ENCODE results near the gene TMEM200B.
"Not testable (repeated sequence)": the region's sequence is repeated elsewhere in the genome, so short reads cannot be mapped to it uniquely, and the experiment has no call there.

TMEM200B gene

DNA sequence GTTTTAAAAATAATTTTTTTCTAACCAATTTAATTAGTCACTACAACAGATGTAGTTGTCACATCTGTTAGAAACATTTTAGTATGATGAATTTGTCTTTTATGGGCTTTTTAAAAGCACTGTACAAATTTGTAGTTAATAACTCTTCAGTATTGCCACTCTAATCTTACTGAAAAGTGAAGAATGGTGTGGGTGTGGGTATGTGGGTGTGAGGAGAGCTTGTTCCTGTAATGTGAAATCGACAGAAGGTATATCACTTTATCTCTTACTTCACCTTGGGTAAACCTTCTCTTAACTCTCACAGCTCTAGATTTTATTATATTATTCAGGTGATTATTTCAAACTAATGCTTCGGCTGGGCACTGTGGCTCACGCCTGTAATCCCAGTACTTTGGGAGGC lies 42.5 kb downstream of the TMEM200B start:
- Histone ChIP-seq H3K36me3 (ENCODE audit: control insufficient read depth, insufficient read depth, low read length) (no peaks in the 10 kb centered on the region), H3K27ac (ENCODE audit: low read depth, low read length) (no peak overlapping the region), H3K9ac (ENCODE audit: low read length) (no peak overlapping the region), H3K4me1 (ENCODE audit: control insufficient read depth, insufficient read depth, low read length) (0 out of 2 replicates have a peak, but pooled peaks cover 3% of the 10 kb centered on the region), H3K4me3 (ENCODE audit: low read depth, low read length) (no peak overlapping the region), H3K27me3 (ENCODE audit: control insufficient read depth, insufficient read depth, low read length) (no peaks in the 10 kb centered on the region), H3K9me3 (ENCODE audit: control insufficient read depth, insufficient read depth, low read depth, low read length) (no peaks in the 10 kb centered on the region)

DNA sequence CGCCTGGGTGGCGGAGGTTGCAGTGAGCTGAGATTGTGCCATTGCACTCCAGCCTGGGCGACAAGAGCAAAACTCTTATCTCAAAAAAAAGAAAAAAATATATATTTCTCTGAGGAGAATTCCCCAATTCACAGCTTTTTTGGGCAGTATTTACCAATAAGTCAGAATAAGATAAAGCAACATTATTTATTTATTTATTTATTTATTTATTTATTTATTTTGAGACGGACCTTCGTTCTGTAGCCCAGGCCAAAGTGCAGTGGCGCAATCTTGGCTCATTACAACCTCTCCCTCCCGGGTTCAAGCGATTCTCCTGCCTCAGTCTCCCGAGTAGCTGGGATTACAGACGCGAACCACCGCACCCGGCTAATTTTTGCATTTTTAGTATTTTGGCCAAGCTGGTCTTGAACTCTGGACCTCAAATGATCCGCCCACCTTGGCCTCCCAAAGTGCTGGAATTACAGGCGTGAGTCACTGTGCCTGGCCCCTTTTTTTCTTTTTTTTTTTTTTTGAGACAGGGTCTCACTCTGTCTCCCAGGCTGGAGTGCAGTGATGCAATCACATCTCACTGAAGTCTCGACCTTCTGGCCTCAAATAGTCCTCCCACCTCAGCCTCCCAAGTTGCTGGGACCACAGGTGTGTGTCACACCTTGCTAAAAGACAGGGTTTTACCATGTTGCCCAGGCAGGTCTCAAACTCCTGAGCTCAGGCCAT lies 43.6 kb downstream of the TMEM200B start:
- H3K9ac ChIP-seq (ENCODE audit: low read length); H3K27me3 ChIP-seq (ENCODE audit: control insufficient read depth, insufficient read depth, low read length); H3K9me3 ChIP-seq (ENCODE audit: control insufficient read depth, insufficient read depth, low read depth, low read length); H3K4me3 ChIP-seq (ENCODE audit: low read depth, low read length); H3K27ac ChIP-seq (ENCODE audit: low read depth, low read length); H3K4me1 ChIP-seq (ENCODE audit: control insufficient read depth, insufficient read depth, low read length); H3K36me3 ChIP-seq (ENCODE audit: control insufficient read depth, insufficient read depth, low read length): not testable (repeated sequence)

DNA sequence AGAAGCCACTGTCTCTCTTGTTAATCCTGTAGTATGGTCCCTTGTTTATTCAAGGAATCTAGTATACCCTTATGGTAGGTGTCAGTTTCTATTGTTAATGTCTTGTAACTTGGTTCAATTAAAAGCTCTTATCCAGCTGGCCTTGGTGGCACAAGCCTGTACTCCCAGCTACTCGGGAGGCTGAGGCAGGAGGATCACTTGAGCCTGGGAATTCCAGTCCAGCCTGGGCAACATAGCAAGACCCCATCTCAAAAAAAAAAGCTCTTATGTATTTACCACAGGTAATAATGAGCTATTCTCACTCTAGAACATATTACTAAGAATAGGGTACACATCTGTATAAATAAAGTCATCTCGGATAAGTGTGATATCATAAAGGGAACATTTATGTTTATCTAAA lies 46.5 kb downstream of the TMEM200B start:
- H3K27me3 ChIP-seq (ENCODE audit: control insufficient read depth, insufficient read depth, low read length), result no peaks in the 10 kb centered on the region
- H3K27ac ChIP-seq (ENCODE audit: low read depth, low read length), result no peak overlapping the region
- no peaks in the 10 kb centered on the region; the same call in 1 of the 2 replicates for H3K36me3 ChIP-seq (ENCODE audit: control insufficient read depth, insufficient read depth, low read length)
- H3K9ac ChIP-seq (ENCODE audit: low read length), result no peak overlapping the region
- no peaks in the 10 kb centered on the region for H3K9me3 ChIP-seq (ENCODE audit: control insufficient read depth, insufficient read depth, low read depth, low read length)
- H3K4me3 ChIP-seq (ENCODE audit: low read depth, low read length), result no peak overlapping the region
- H3K4me1 ChIP-seq (ENCODE audit: control insufficient read depth, insufficient read depth, low read length), result no peaks in the 10 kb centered on the region
